Endometrium (tissue), 2 donors: ENCODE results near the gene SP6.

Experiments used
- FAIRE-seq: peaks from 2 replicates; lab custom pipeline; 2012; peaks lifted over from hg19 to GRCh38; lab: Jason Lieb, UNC
- donor health status: control.
- donor health status: control.

The SP6 gene

DNA sequence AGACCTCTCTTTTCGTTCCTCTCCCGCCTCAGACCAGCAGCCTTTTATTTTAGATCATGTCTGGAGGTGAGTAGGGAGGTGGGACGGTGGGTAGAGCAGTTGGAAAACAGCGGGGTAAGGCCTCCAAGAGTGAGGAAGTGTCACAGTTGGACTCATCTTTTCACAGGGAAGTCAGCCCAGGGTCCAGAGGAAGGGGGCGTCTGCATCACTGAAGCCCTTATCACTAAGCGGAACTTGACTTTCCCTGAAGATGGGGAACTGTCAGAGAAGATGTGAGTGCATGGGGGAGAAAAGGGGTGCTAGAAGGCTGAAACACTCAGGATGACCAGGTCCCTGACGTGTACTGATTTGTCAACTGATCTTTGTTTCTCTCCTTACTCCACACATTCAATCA is 19.0 kb downstream of the SP6 start:
- no peak for FAIRE-seq

DNA sequence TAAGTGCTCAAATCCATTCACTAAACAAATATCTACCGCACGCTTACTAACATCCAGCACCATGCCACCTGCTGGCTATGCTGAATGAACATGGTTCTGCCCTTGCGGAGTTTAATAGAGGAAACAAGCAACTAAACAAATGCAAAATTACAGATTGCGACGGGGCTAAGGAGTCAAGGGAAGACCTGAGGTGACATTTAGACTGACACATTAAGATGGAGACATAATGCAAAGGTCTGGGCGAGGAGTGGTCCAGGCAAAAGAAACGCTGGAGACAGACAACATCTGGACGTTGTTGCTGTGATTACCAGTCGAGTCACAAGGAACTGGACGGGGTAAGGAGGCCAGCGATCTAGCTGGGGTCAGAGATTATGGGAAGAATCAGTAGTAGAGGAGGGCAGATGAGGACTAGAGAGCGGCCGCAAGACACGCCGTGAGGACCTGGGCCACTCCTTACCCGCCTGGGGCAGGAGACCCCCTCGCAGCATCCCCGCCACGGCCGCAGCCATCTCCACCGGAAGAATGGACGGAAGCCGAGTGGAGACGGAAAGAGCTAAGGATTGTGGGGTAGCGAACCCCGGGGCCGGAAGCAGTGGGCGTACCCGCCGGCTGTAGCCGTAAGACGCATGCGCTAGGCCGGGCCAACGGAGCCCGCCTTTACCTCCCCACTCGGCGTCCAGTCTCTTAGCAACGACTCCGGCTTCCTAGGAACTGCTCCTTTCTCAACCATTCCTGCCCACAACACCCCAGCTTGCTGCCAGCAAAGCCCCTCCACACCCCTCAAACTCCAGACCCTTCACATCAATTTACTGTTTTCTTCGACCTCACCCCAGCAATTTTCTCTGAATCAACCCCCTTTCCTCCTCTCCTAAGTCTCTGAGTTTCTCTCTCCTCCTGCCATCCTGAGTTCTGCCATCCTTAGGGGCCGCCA is 19.7 kb downstream of the SP6 start, which contains the start of the genes LRRC46 and MRPL10:
Gene LRRC46, plus strand, starts transcription at position 668 of the 931 bp plus-strand sequence. CDS start 320 bp downstream, outside the sequence.
Gene MRPL10, minus strand, starts transcription at position 539 of the 931 bp plus-strand sequence. Its CDS starts 30 bp downstream, at position 509.
- FAIRE-seq = no peak

DNA sequence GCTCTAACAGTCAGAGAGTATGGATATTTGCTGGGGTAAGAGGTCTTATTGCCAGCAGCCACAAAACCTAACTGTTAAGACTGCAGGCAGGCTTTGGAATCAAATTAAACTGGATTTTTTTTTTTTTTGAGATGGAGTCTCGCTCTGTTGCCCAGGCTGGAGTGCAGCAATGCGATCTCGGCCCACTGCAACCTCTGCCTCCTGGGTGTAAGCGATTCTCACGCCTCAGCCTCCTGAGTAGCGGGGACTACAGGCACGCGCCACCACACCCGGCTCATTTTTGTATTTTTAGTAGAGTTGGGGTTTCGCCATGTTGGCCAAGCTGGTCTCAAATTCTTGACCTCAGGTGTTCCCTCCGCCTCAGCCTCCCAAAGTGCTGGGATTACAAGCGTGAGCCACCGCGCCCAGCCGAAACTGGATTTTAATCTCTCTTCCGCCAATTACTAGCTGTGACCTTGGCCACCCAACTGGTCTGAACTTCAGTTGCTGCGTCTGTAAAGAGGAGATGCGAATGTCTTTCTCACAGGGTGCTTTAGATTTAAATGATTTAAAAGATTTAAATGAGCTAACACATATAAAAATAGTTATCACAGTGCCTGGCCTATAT is 20.5 kb downstream of the SP6 start:
- no peak for FAIRE-seq

DNA sequence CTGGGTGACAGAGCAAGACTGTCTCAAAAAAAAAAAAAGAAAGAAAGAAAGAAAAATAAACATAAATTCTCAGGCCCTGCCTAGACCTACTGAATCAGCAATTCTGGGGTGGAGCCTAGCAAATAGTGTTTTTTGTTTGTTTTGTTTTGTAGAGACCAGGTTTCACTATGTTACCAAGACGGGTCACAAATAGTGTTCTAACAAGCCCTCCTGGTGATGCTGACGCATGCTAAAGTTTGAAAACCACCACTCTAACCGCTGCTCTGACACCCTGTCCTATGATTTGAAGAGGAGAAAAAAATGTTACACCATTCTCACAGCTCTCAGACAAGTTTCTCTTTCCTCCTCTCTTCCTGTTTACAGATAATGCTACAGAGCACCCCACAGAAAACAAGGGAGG is 21.1 kb downstream of the SP6 start:
- FAIRE-seq = no peak

DNA sequence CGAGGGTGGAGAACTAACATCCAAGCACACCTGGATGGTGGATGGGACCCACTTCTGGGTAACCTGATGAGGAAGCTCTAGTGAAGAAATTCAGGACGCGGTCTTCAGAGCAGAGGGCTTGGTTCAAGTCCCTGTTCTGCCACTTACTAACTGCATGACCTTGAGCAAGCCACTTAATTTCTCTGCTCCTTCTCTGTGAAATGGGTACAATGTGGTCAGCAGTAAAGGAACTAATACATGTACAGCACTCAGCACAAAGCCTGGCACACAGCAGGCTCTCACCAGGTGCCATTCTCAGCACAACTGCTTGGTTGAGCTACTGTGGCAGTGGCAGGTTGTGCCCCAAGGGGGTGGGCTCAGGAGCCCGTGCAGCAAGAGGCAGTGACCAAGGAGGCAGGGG is 27.4 kb downstream of the SP6 start:
- FAIRE-seq = no peak

DNA sequence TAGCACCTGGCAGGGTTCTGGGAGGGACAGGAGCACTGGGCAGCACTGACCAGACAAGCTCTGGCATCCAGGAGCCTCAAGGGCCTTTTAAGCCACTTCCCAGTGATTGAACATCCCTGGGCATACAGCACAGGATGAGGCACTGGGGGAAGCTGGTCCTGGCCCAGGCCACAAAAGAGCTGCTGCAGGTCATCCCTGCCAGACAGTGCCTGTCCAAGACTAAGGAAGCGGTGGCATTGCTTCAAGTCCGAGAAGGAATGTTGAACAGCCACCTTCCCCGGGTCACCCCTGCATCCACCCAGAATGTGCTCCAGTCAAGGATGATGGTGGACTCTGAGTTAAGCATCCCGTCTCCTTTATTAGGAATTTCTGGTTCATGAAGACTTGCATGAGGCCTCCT is 28.2 kb downstream of the SP6 start:
- FAIRE-seq = no peak

DNA sequence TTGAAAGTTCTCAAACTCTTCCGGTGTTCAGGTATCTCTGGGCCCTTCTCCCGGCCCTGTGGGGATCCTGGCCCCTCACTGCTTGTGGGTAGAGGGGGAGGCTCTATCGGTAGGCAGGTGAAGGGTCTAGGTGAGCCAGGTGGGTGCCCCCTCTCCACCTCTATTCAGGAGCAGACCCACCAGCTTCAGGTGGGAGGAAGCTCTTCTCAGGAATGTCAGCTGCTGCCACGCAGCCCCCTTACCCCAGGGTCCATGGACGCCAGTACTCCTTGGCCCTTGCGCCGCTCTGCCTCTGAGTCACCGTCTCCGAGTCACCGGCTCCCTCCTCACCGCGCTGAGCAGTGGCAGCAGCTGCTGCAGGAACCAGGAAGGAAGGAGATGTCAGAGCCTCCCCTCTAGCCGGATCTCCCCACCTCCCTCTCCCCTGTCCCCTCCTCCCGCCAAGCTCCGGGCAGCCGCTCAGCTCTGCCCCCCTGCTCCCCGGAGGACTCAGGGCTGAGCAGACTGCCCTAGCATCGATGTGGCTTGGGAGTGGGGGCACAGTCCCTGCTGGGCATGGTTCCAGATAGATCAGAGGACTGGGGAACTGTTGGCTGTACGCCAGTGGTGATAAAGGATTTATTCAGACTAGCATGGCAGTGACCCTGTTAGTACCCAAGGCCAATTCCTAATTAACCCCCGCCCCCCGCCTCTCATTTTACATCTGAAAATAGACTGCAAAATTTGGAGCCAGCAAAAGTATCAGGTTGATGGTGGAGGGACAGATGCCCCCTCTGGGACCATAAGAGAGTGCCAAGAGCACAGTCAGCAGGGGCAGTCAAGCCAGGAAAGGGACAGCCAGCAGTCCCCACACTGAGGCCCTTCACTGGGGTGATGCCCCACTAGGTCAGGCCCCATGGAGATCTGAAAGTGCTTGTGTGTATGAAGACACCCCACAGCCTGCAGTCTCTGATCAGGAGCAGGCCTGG is 29.3 kb downstream of the SP6 start, which contains the start of gene OSBPL7:
Gene OSBPL7, minus strand, starts transcription at position 371 of the 968 bp plus-strand sequence. CDS start 1,516 bp downstream, outside the sequence.
- peak; percentile 31 for FAIRE-seq

DNA sequence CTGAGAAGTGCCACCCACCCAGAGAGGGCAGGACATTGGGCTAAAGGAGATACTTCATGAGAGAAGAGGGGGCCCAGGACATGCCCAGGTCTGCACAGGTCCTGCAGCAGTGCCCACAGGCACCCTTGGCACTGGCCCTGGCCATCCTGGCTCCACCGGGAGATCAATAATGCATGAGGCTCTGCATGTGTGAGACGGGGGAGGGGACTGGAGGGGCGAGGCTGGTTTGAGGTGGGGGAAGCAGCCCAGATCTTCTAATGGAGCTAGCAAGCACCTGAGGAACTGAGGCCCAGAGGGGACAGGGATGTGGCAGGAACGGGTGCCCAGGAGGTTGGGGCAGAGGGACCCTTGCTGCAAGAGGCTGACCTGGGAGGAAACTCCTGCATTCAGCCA is 29.9 kb downstream of the SP6 start:
- FAIRE-seq = no peak

DNA sequence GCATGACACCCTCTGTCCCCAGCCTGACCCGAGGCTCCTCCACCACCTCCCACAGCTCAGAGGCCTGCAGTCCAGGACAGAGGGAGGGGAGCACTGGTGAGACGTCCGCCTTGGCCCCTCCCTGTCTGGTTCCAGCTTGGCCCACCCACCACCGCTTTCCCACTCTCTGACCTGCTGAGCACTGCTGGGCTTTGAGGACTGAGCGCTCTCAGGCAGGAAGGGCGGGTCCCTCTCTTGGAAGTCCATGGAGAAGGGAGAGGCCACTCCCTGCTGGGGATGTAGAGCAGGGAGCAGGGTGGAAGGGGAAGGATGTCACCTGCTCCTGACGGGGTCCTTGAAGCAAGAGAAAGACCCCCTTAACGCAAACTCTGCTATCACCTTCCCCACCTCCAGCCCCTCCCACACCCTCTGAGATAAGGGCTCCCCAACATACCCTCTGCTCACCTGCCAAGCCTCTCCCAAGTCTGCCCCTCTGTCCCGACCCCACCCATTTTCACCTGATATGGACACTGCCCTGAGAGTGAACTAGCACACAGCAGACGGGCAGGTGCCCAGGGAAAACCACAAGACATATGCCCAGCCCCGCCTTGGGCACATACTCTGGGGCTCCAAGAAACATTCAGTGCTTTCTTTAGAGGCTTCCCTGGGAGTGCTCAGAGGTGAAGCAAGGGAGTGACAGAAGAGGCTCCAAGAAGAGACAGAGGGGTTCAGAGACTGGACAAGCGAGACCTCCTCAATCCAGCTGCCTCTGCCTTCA is 30.8 kb downstream of the SP6 start:
- FAIRE-seq = no peak

DNA sequence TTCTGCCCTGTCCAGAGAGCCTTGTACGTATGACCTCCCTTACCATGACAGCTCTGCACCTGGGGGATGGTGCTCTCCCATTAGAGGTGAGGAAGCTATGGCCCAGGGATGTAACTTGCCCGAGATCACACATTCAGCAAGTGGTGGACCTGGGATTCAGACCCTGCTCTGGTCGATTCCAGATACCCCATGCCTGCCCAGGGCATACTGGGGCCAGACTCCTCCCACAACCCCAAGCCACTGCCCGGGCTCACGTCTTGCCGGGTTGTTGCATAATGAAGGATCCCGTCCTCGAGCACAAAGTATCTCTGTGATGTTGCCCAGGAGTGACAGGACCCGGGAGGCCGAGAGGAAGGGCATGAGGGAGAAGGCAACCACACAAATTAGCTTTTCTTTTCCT is 31.5 kb downstream of the SP6 start:
- FAIRE-seq = no peak

DNA sequence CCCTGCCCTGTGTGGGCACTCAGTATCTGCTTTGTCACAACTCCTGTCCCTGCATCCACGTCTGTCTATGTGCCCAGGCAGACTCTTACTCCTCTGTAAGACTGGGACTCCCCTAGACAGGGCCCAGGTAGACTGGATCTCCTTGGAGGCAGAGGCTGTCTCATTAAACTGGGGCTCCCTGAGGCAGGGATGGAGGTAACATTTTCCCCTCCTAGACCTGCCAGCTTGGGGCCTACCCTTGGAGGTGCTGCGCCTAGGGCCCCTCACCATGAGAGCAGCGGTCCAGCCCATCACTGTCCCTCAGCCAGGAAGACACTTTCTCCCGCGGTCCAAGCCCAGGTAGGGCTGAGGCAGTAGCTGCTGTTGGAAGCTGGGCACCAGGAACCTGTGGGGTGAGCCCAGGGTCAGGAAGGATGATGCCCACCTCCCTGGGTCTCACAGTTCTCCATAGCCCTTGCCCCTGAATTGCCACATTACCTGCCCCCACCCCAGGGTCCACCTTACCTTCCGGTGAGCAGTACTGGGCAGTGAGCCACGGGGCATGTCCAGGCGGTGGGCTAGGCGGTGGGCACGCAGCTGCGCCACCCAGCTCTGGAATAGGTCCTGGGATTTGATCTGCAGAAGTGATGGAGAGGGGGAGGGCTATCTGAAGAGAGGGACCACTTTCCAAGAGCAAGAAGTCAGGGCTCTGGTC is 32.8 kb downstream of the SP6 start:
- no peak for FAIRE-seq

DNA sequence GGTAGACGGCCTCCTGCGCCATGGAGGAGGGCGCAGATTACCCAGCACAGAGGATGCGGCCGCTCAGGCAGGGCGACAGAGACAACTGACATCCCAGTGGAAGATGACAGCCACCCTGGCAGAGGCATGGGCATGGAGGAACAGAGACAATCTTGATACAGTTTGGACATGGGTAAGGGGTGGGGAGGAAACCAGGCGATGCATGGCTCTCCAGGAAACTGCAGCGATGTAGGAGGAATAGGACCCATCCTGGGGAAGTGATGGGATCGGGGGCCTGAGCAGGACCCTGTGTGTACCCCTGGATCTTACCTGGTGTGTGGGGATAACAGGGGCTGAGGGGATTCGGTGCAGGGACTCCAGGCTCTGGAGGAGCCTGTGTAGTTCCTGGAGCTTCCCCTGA is 34.0 kb downstream of the SP6 start:
- no peak for FAIRE-seq

DNA sequence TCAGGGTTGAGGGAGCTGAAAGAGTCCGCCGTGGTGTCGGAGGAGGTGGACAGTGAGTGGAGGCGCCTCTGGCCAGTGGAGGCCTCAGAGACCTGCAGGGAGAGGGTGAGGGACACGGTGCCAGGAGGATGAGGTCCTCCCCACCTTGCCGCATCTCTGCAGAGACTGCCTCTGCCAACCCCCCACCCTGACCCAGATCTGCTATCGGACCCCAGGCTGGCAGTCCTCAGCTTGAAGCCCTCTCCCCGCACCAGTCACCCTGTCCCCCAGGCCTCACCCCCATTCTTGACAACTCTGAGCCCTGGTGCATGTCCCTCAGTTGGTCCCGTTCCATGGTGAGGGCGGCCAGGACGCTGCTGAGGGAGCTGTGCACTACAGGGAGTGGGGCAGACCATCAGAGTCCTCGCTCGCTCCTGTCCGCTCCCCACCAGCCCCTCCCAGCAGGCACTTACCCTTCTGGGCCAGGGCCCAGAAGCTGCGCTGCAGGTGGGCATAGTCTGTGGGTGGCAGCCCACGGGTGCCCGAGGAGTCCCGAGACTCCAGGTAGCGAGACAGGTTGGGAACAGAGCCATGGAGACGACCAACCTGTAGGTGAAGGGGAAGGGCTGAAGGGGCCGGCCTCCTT is 34.7 kb downstream of the SP6 start:
- no peak for FAIRE-seq

DNA sequence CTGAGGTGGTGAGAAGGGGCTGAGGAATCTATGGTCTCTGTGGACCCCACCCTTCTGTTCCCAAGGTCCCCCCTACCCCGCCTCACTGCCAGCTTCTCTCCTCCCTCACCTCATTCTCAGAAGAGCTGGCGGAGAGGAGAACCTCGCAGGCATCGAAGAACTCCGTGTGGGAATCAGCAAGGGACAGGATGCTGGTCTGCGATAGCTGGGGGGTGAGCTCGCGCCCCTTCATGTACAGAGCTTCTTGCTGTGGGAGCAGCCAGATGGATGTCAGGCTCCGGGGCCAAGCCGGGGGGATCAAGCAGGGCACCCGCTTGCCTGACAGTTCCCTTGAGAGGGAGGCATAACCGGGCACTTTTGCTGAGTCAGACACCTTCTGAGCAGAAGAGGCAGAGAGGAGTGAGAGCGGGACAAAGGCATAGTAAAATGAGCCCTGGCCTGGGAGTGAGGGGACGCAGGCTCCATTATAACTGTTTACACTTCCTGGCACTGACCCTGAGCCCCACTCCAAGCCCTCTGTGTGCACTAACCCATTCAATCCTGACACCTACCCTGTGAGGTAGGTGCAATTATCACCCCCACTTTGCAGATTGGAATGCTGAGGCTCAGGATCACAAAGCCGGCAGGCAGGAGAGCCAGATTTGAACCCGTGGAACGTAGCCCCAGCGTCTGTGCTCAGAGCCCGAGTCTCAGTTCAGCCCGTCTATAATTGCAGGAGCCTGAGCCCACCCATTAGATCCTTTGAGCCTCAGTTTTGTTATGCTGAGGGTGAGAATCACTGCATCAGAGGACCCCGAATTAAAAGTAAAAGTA is 35.7 kb downstream of the SP6 start:
- FAIRE-seq = no peak

DNA sequence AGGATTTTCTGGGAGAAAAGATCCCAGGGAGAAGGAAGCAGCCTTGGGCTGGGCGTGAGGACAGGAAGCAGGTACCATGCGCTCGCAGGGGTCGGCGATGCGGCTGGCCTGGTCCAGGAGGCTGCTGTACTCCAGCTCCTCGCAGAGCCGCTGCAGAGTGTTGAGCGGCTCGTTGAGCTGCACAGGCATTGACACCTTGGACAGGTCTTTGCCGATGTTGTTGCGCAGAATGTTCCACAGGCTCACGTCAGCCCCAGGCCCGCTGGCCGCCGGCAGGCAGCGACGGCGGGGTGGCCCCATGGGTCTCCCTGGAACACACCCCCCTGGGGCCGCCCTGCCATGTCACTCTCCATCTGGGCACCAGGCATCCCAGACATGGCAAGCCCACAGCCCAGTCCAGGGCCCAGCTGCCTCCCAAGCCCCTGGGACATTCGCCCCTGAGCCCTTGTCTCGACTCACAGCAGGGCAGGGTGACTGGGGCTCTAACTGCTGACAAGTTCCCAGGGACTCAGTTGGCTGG is 37.4 kb downstream of the SP6 start:
- no peak for FAIRE-seq

DNA sequence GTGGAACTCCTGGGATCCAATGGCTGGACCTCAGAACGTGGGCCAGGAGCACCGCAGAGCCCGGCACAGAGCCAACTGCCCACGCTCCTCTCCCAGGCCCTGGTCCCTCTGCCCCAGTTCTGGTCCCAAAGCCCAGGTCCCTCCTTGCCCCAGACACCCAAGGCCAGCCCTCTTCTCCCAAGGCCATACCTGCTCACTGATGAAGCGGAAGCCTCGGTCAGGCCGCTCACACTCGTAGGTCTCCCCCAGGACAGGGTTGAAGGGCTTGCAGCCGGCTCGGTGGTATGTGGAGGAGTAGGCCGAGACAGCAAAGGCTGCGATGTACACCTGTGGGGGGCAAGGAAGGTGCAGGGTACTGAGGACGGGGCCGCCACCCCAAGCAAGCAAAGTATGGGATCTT is 37.9 kb downstream of the SP6 start:
- no peak for FAIRE-seq

DNA sequence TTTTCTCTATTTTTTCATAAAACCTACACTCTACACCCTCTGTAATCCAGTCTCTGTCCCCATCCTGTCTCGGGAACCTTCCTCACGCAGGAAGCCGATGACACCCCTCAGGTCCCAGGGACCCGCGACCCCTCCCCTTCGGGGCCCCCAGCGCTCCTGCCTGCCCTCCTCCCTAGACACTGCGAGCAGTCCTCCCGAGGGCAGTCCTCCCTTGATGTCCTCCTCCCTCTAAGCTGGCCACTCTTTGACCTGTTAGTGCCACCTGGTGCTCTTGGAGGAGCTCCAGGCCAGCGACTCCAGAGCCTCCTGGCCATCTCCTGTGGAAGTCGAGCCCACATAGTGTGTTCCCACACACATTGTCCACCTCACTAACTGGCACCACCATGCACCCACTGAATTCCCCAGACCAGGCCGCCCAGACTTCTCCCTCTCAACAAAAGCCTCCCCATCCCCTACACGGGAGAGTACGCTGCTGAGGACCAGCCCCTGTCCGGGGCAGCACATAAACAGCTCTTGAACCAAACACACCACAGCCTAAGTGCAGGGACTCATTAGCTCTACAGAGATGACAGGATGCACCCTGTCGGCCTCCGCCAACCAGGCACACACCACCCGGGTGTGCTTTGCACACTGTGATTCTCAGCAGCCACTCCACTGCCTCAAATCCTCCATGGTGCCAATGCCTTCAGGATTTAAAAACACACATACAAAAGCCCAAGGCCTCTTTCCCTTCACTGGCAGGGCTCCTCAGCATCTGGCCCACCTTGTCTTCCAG is 38.6 kb downstream of the SP6 start:
- no peak for FAIRE-seq

DNA sequence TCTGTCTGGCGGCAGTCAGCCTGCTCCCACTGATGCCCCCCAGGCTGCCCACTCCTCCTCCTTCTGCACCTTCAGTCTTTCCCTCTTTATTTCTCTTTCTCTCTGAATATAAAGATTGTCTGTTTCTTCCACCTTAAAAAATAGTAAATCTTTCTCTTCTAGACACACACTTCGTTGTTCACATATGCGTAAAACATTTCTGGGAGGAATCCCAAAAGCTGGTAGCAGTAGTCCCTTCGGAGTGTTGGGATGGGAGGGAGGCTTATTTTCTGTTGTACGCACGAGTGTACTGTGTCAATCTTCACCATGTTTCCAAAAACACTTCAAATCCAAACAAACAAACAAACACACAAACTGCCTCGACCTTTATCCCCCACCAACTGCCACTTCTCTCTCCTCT is 39.3 kb downstream of the SP6 start:
- no peak for FAIRE-seq
